Neural cell (in vitro differentiated cells): ENCODE results near the gene CPPED1. TPM values are rescaled to one million over a fixed set of nuclear protein-coding genes. Genes with fewer than 3 reads are reported as not detected.
A peak's percentile ranks its signal among the peaks of the same experiment; 100 is the strongest.

Source experiments
- H2AFZ ChIP-seq: fragments of 200-600, 300-800 bp; sonication (generic), shearing (Covaris generic); 2 replicates; pipeline ENCODE4 v1.6.0; 2014; ENCODE audit warnings: low read depth, mild to moderate bottlenecking, antibody characterized with exemption, low read length, moderate library complexity
- H3F3A ChIP-seq: fragments of 200-600 bp; shearing (Covaris generic); 2 replicates; pipeline ENCODE4 v1.6.1; 2016; ENCODE audit warnings: mild to moderate bottlenecking, moderate library complexity, mixed read lengths, antibody characterized with exemption, low read length; ENCODE audit not compliant: insufficient read depth, poor library complexity, severe bottlenecking
- H3K27ac ChIP-seq: fragments of 200-600, 300-800 bp; sonication (generic), shearing (Covaris generic); 2 replicates; pipeline ENCODE4 v1.5.1; 2014; ENCODE audit warnings: mild to moderate bottlenecking, low read length, moderate library complexity
- H3K27me3 ChIP-seq: fragments of 300-800, 200-600 bp; sonication (generic), shearing (Covaris generic); 2 replicates; pipeline ENCODE4 v1.6.0; 2014; ENCODE audit warnings: mild to moderate bottlenecking, low read depth, low read length, moderate library complexity; ENCODE audit not compliant: insufficient read depth
- H3K36me3 ChIP-seq: fragments of 300-800, 200-600 bp; sonication (generic), shearing (Covaris generic); 2 replicates; pipeline ENCODE4 v1.5.1; 2014; ENCODE audit warnings: mild to moderate bottlenecking, antibody characterized with exemption, low read length, moderate library complexity; ENCODE audit not compliant: insufficient read depth
- H3K4me2 ChIP-seq: fragments of 300-800, 200-600 bp; sonication (generic), shearing (Covaris generic); 2 replicates; pipeline ENCODE4 v1.6.0; 2014; ENCODE audit warnings: mild to moderate bottlenecking, low read length
- H3K4me3 ChIP-seq: fragments of 300-800, 200-600 bp; sonication (generic), shearing (Covaris generic); 2 replicates; pipeline ENCODE4 v1.5.1; 2014; ENCODE audit warnings: mild to moderate bottlenecking, low read length, moderate library complexity
- H3K79me2 ChIP-seq: fragments of 200-600 bp; shearing (Covaris generic); replicated peaks from 2 replicates; pipeline ENCODE4 v1.6.0; 2014; ENCODE audit warnings: mild to moderate bottlenecking, low read length, moderate library complexity; ENCODE audit not compliant: insufficient read depth
- H3K9ac ChIP-seq: fragments of 300-800, 200-600 bp; sonication (generic), shearing (Covaris generic); 2 replicates; pipeline ENCODE4 v1.6.1; 2016; ENCODE audit warnings: mild to moderate bottlenecking, low read length, mixed read lengths
- H3K9me2 ChIP-seq: fragments of 200-600 bp; shearing (Covaris generic); 2 replicates; pipeline ENCODE4 v1.6.1; 2016; ENCODE audit warnings: mild to moderate bottlenecking, low read length, mixed read lengths; ENCODE audit not compliant: insufficient read depth
- H3K9me3 ChIP-seq: fragments of 200-600, 300-800 bp; sonication (generic), shearing (Covaris generic); 2 replicates; pipeline ENCODE4 v1.6.1; 2016; ENCODE audit warnings: mild to moderate bottlenecking, mixed run types, low read length, moderate library complexity, mixed read lengths
- H4K20me1 ChIP-seq: fragments of 200-600 bp; shearing (Covaris generic); 2 replicates; pipeline ENCODE4 v1.6.1; 2016; ENCODE audit warnings: mild to moderate bottlenecking, mixed run types; ENCODE audit not compliant: insufficient read depth
- EP300 ChIP-seq: fragments of 450-650 bp; conservative IDR thresholded peaks from 2 replicates; pipeline ENCODE4 v1.6.1; 2014; ENCODE audit warnings: antibody characterized with exemption, mild to moderate bottlenecking, moderate library complexity; ENCODE audit not compliant: poor library complexity, severe bottlenecking
- EZH2 ChIP-seq: fragments of 200-600, 300-800 bp; shearing (Covaris generic), sonication (generic); IDR thresholded peaks from 2 replicates; pipeline ENCODE4 v1.6.1; 2014; ENCODE audit warnings: antibody characterized with exemption, low read length, borderline replicate concordance, mild to moderate bottlenecking; ENCODE audit not compliant: insufficient read depth, poor library complexity, severe bottlenecking
- MXI1 ChIP-seq: fragments of 450-650 bp; conservative IDR thresholded peaks from 2 replicates; pipeline ENCODE4 v1.6.1; 2014; ENCODE audit warnings: antibody characterized with exemption, mild to moderate bottlenecking; ENCODE audit not compliant: poor library complexity, severe bottlenecking
- POLR2AphosphoS5 ChIP-seq: IDR thresholded peaks from 2 replicates; pipeline ENCODE4 v1.6.1; 2012
- RAD21 ChIP-seq: fragments of 450-650 bp; conservative IDR thresholded peaks from 2 replicates; pipeline ENCODE4 v1.6.1; 2014; ENCODE audit warnings: antibody characterized with exemption, mild to moderate bottlenecking, moderate library complexity
- SMC3 ChIP-seq: fragments of 450-650 bp; conservative IDR thresholded peaks from 2 replicates; pipeline ENCODE4 v1.6.1; 2014; ENCODE audit warnings: antibody characterized with exemption, mild to moderate bottlenecking, moderate library complexity; ENCODE audit not compliant: poor library complexity
- TAF1 ChIP-seq: IDR thresholded peaks from 2 replicates; pipeline ENCODE4 v1.6.1; 2012; ENCODE audit warnings: low read depth
- polyA plus RNA-seq: library from polyadenylated mRNA; depleted of rRNA; stranded (reverse); fragments of >200 nt; gene quantifications from 2 replicates; pipeline ENCODE4 v1.2.3, GENCODE V29; 2014
- TF ChIP-seq, protein P1 (sequence below): fragments of 450-650 bp; IDR thresholded peaks from 2 replicates; pipeline ENCODE4 v1.5.1; 2014; ENCODE audit warnings: antibody characterized with exemption, mild to moderate bottlenecking, moderate library complexity; ENCODE audit not compliant: poor library complexity, severe bottlenecking
- TF ChIP-seq, protein P2 (sequence below): IDR thresholded peaks from 2 replicates; pipeline ENCODE4 v1.6.1; 2012; ENCODE audit warnings: borderline replicate concordance

The CPPED1 gene
- polyA plus RNA-seq, 1 donor from 2014 or later, result 2.5 TPM

DNA sequence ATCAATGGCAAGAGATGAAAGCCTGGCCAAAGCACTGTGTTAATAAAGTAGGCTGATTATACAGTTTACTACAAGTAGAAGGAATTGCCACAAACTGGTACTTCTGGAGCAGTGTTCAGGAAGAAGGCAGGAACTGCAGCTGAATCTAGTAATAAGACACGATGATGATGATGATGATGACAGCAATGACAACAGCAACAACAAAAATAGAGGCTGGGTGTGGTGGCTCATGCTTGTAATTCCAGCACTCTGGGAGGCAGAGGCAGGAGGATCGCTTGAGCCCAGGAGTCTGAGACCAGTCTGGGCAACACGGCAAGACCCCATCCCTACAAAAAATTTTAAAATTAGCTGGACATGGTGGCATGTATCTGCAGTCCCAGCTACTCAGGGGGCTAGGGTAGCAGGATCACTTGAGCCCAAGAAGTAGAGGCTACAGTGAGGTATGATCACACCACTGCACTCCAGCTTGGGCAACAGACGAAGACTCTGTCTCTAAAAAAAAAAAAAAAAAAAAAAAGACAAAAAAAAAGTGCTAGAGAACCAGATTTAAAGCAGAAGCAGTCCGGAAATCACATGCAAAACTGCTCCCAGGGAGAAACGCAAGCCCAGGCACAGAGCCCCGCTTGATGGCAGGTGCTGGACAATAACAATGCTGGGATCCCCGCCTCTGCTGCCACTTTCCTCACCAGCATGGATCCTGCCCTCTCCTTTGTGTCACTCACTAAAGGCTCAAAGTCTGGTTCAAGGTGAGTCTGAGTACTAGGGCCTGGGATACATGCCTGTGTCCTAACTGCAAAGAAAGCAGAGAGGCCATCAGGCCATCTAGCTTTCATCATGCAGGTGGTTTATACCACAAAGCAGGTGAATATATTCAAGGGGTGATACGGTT lies 44.8 kb downstream of the CPPED1 start:
- no peak overlapping the region for H3K4me3 ChIP-seq
- no peaks in the 10 kb centered on the region for H3F3A ChIP-seq
- H3K27me3 ChIP-seq, result no peaks in the 10 kb centered on the region
- H3K4me2 ChIP-seq, result no peak overlapping the region
- H3K79me2 ChIP-seq, result no peaks in the 10 kb centered on the region
- no peaks in the 10 kb centered on the region for H3K36me3 ChIP-seq
- H3K27ac ChIP-seq, result no peak overlapping the region
- H2AFZ ChIP-seq, result no peak overlapping the region
- H3K9ac ChIP-seq, result no peak overlapping the region
- H4K20me1 ChIP-seq, result no peaks in the 10 kb centered on the region
- no peaks in the 10 kb centered on the region for H3K9me3 ChIP-seq
- no peaks in the 10 kb centered on the region for H3K9me2 ChIP-seq
- TF ChIP-seq EP300, result no peak
- no peak for TF ChIP-seq RAD21
- TF ChIP-seq, protein P1, sequence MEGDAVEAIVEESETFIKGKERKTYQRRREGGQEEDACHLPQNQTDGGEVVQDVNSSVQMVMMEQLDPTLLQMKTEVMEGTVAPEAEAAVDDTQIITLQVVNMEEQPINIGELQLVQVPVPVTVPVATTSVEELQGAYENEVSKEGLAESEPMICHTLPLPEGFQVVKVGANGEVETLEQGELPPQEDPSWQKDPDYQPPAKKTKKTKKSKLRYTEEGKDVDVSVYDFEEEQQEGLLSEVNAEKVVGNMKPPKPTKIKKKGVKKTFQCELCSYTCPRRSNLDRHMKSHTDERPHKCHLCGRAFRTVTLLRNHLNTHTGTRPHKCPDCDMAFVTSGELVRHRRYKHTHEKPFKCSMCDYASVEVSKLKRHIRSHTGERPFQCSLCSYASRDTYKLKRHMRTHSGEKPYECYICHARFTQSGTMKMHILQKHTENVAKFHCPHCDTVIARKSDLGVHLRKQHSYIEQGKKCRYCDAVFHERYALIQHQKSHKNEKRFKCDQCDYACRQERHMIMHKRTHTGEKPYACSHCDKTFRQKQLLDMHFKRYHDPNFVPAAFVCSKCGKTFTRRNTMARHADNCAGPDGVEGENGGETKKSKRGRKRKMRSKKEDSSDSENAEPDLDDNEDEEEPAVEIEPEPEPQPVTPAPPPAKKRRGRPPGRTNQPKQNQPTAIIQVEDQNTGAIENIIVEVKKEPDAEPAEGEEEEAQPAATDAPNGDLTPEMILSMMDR, result no peak
- no peak for TF ChIP-seq EZH2
- no peak for TF ChIP-seq MXI1

DNA sequence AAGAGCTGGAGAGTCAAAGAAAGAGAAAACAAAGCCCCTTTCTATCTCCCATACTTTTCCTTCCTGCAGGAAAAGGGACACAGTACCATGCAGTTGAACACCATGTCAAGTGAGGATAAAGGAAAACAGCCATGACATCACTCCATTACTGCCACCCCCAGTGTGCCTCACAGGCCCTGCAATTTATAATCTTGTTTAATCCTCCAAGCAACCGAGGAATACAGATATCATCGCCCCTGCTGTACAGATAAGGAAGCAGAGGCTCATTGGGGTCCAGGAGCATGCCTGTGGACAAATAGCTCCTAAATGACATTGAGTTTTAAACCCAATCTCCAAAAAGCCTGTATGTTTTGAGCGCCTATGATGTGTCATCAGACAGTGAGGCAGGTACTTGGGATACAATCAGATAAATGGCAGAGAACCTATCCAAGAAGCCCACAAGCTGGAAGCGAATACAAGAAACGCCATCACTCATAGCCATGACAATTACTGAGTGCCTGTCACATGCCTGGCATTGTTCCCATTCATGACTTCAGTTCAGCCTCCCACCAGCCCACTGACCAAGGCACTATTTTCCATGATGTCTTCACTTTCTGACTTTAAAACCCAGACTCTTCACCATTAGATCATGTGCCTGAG lies 45.5 kb downstream of the CPPED1 start:
- Histone ChIP-seq H3K27me3 (no peaks in the 10 kb centered on the region), H3K9me2 (no peaks in the 10 kb centered on the region), H3K36me3 (no peaks in the 10 kb centered on the region), H3K9ac (no peak overlapping the region), H3F3A (no peaks in the 10 kb centered on the region), H3K4me2 (no peak overlapping the region), H3K9me3 (no peaks in the 10 kb centered on the region), H3K4me3 (no peak overlapping the region), H4K20me1 (no peaks in the 10 kb centered on the region), H3K79me2 (no peaks in the 10 kb centered on the region), H3K27ac (peak overlapping the region; percentile 15), H2AFZ (no peak overlapping the region)
- TF ChIP-seq POLR2AphosphoS5, result no peak
- TF ChIP-seq EZH2, result no peak
- no peak for TF ChIP-seq EP300
- TF ChIP-seq, protein P2, sequence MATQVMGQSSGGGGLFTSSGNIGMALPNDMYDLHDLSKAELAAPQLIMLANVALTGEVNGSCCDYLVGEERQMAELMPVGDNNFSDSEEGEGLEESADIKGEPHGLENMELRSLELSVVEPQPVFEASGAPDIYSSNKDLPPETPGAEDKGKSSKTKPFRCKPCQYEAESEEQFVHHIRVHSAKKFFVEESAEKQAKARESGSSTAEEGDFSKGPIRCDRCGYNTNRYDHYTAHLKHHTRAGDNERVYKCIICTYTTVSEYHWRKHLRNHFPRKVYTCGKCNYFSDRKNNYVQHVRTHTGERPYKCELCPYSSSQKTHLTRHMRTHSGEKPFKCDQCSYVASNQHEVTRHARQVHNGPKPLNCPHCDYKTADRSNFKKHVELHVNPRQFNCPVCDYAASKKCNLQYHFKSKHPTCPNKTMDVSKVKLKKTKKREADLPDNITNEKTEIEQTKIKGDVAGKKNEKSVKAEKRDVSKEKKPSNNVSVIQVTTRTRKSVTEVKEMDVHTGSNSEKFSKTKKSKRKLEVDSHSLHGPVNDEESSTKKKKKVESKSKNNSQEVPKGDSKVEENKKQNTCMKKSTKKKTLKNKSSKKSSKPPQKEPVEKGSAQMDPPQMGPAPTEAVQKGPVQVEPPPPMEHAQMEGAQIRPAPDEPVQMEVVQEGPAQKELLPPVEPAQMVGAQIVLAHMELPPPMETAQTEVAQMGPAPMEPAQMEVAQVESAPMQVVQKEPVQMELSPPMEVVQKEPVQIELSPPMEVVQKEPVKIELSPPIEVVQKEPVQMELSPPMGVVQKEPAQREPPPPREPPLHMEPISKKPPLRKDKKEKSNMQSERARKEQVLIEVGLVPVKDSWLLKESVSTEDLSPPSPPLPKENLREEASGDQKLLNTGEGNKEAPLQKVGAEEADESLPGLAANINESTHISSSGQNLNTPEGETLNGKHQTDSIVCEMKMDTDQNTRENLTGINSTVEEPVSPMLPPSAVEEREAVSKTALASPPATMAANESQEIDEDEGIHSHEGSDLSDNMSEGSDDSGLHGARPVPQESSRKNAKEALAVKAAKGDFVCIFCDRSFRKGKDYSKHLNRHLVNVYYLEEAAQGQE, result no peak
- TF ChIP-seq MXI1, result no peak
- no peak for TF ChIP-seq TAF1
- no peak for TF ChIP-seq SMC3
- TF ChIP-seq, protein P1, result no peak
- TF ChIP-seq RAD21, result no peak
